Gastrocnemius medialis (tissue), 4 donors: Measurements from ENCODE around the gene USP20. TPM values are rescaled to one million over a fixed set of nuclear protein-coding genes. Genes with fewer than 3 reads are reported as not detected.

Experiments
- ATAC-seq, 2 donors: fragments of 150-250 bp; one replicate each; pipeline ENCODE4 v1.9.1; 2016
- DNase-seq, 2 donors: peaks; one replicate each; pipeline ENCODE4 v3.0.0-alpha.2; 2019
- H3K27ac ChIP-seq, 4 donors: fragments of 200-600 bp; sonication (generic); 1 replicate in 1 of 4; 2 replicates in 3 of 4; pipeline ENCODE4 v1.5.1; 2016 to 2018; ENCODE audit warnings: mild to moderate bottlenecking in 2 of 4, moderate library complexity in 1 of 4
- H3K27me3 ChIP-seq, 3 donors: fragments of 200-600 bp; sonication (generic) in 2 of 3; 1 replicate in 1 of 3; 2 replicates in 2 of 3; pipeline versions ENCODE4 v1.5.1 to v1.6.0; 2016 to 2019; ENCODE audit warnings: mild to moderate bottlenecking in 1 of 3, moderate library complexity in 1 of 3
- H3K36me3 ChIP-seq, 2 donors: fragments of 200-600 bp; sonication (generic) in 1 of 2; one replicate each; pipeline ENCODE4 v1.5.1; 2017 to 2018
- H3K4me1 ChIP-seq, 2 donors: fragments of 200-600 bp; sonication (generic) in 1 of 2; one replicate each; pipeline ENCODE4 v1.5.1; 2016 to 2017; ENCODE audit warnings: mild to moderate bottlenecking in 2 of 2
- H3K4me3 ChIP-seq, 4 donors: fragments of 200-600 bp; sonication (generic) in 3 of 4; 1 replicate in 1 of 4; 2 replicates in 3 of 4; pipeline ENCODE4 v1.5.1; 2016 to 2019; ENCODE audit warnings: mild to moderate bottlenecking in 2 of 4
- H3K9me3 ChIP-seq, 3 donors: fragments of 200-600 bp; sonication (generic) in 2 of 3; 1 replicate in 1 of 3; 2 replicates in 2 of 3; pipeline ENCODE4 v1.5.1; 2016 to 2019
- POLR2A ChIP-seq, 2 donors: fragments of 450-650 bp; IDR thresholded peaks; one replicate each; pipeline ENCODE4 v1.6.1; 2017; ENCODE audit warnings: antibody characterized with exemption in 2 of 2, mild to moderate bottlenecking in 2 of 2, moderate library complexity in 2 of 2
- in situ Hi-C, 4 donors: fragments of 200-750 bp; cut with MboI; loops; one replicate each; pipeline versions ENCODE4 v1.15.0 to v1.8.0; 2017; ENCODE audit warnings: low sequenced_read_pairs in 4 of 4
- intact Hi-C: fragments of 100-400 bp; cut with DNase I; formaldehyde crosslinking; loops from one replicate; pipeline ENCODE4 v1.15.1; 2023; ENCODE audit warnings: low total_unique reads
- total RNA-seq, 4 donors: library from RNA; depleted of rRNA; stranded (reverse); fragments of >200 nt; gene quantifications; one replicate each; pipeline versions ENCODE4 v1.1.0 to v1.2.3, GENCODE V29; 2016
- TF ChIP-seq, protein P1 (sequence below), 5 experiments: fragments of 450-650 bp in 3 of 5; fragments of 200-600 bp in 2 of 5; sonication (generic) in 2 of 5; IDR thresholded peaks in 4 of 5; conservative IDR thresholded peaks in 1 of 5; 1 replicate in 4 of 5; 2 replicates in 1 of 5; pipeline ENCODE4 v1.5.1; 2016 to 2019; ENCODE audit warnings: antibody characterized with exemption in 5 of 5, mild to moderate bottlenecking in 3 of 5, moderate library complexity in 3 of 5

The USP20 gene
- total RNA-seq, 4 donors from 2014 or later = 13.4 to 25.4 (median 18.6) TPM

GRCh38 chr9:129900263-129901027, 65.2 kb downstream of the USP20 start:
- in situ Hi-C loops (no loop called here), intact Hi-C loops (no loop called here)
- Histone ChIP-seq H3K9me3 (no peaks in the 10 kb centered on the region), H3K36me3 (peaks cover 0 to 69% of the 10 kb centered on the region in 2 donors), H3K4me1 (no peaks in the 10 kb centered on the region), H3K4me3 (no peak overlapping the region), H3K27ac (no peak overlapping the region), H3K27me3 (no peaks in the 10 kb centered on the region)
- ATAC-seq (no peak), DNase-seq (no peak)
- no peak for TF ChIP-seq POLR2A (IDR thresholded peaks at IDR 0.05)
- TF ChIP-seq, protein P1, sequence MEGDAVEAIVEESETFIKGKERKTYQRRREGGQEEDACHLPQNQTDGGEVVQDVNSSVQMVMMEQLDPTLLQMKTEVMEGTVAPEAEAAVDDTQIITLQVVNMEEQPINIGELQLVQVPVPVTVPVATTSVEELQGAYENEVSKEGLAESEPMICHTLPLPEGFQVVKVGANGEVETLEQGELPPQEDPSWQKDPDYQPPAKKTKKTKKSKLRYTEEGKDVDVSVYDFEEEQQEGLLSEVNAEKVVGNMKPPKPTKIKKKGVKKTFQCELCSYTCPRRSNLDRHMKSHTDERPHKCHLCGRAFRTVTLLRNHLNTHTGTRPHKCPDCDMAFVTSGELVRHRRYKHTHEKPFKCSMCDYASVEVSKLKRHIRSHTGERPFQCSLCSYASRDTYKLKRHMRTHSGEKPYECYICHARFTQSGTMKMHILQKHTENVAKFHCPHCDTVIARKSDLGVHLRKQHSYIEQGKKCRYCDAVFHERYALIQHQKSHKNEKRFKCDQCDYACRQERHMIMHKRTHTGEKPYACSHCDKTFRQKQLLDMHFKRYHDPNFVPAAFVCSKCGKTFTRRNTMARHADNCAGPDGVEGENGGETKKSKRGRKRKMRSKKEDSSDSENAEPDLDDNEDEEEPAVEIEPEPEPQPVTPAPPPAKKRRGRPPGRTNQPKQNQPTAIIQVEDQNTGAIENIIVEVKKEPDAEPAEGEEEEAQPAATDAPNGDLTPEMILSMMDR (IDR thresholded peaks at IDR 0.05 in 4 of 5, conservative IDR thresholded peaks at IDR 0.05 in 1 of 5) = no peak

DNA sequence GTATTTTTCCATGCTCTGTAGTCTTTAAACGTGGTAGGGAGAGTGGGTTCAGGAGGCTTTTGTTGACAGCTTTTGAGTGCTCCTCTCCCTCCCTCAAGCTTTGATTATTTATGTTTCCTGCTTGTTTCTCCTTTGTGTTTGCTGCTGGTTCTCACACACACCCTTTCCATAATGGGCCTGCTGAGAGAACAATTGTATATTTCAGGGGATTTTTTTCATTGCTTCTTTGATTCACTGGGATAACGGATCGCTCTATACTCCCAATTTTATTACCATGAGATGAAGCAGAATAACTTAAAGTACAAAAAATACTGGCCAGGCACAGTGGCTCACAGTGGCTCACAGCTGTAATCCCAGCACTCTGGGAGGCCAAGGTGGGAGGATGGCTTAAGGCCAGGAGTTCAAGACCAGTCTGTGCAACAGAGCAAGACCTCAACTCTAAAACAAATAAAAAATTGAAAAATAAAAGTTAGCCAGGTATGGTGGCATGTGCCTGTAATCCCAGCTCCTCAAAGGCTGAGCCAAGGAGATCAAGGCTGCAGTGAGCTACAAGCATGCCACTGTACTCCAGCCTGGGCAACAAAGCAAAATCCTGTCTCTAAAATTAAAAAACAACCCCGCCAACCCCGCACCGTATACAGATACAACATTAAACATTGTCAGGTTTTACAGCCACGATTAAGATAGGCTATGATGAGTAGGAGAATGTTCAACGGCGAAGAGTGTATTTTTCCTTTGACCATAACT, 66.9 kb downstream of the USP20 start:
- no peaks in the 10 kb centered on the region for H3K9me3 ChIP-seq
- H3K36me3 ChIP-seq = peaks cover 0 to 66% of the 10 kb centered on the region in 2 donors
- no peak overlapping the region for H3K27ac ChIP-seq
- intact Hi-C loops = no loop called here
- no peak overlapping the region for H3K4me3 ChIP-seq
- TF ChIP-seq POLR2A (IDR thresholded peaks at IDR 0.05) = no peak
- TF ChIP-seq, protein P1 (IDR thresholded peaks at IDR 0.05 in 4 of 5, conservative IDR thresholded peaks at IDR 0.05 in 1 of 5) = no peak
- in situ Hi-C loops = no loop called here
- no peak for DNase-seq
- no peak for ATAC-seq
- no peaks in the 10 kb centered on the region for H3K27me3 ChIP-seq
- no peaks in the 10 kb centered on the region for H3K4me1 ChIP-seq

- Histone ChIP-seq H3K27ac (no peak overlapping the region), H3K4me3 (no peak overlapping the region), H3K4me1 (no peaks in the 10 kb centered on the region), H3K36me3 (peaks cover 0 to 67% of the 10 kb centered on the region in 2 donors), H3K27me3 (no peaks in the 10 kb centered on the region), H3K9me3 (no peaks in the 10 kb centered on the region)
- DNase-seq (no peak), ATAC-seq (no peak)
- in situ Hi-C loops = no loop called here
- intact Hi-C loops = no loop called here
- no peak for TF ChIP-seq POLR2A (IDR thresholded peaks at IDR 0.05)
- TF ChIP-seq, protein P1 (IDR thresholded peaks at IDR 0.05 in 4 of 5, conservative IDR thresholded peaks at IDR 0.05 in 1 of 5) = no peak
Observed at GRCh38 chr9:129902740-129903134, 67.5 kb downstream of the USP20 start.

- intact Hi-C loops = no loop called here
- Histone ChIP-seq H3K27me3 (no peaks in the 10 kb centered on the region), H3K36me3 (peaks cover 0 to 68% of the 10 kb centered on the region in 2 donors), H3K4me3 (no peak overlapping the region), H3K27ac (no peak overlapping the region), H3K4me1 (no peaks in the 10 kb centered on the region), H3K9me3 (no peaks in the 10 kb centered on the region)
- in situ Hi-C loops = no loop called here
- TF ChIP-seq, protein P1 (IDR thresholded peaks at IDR 0.05 in 4 of 5, conservative IDR thresholded peaks at IDR 0.05 in 1 of 5) = no peak
- no peak for TF ChIP-seq POLR2A (IDR thresholded peaks at IDR 0.05)
- DNase-seq (no peak), ATAC-seq (no peak)
Observed at GRCh38 chr9:129904734-129905133, 69.5 kb downstream of the USP20 start.
